NOMO-1 treated with DMSO at 0.1 percent for 48 hours (cell line): ENCODE measurements around the gene TMEM255B.
"Not testable (repeated sequence)": the region's sequence is repeated elsewhere in the genome, so short reads cannot be mapped to it uniquely, and the experiment has no call there.

Experiments
- DNase-seq: peaks from one replicate; lab custom pipeline; 2025; ENCODE audit not compliant: unreplicated experiment; lab: John Stamatoyannopoulos, UW

The TMEM255B gene

GRCh38 chr13:113785051-113786010 is 26.3 kb downstream of the TMEM255B start:
- no peak for DNase-seq

- DNase-seq = no peak
Measured at GRCh38 chr13:113786262-113786841, 27.3 kb downstream of the TMEM255B start.

GRCh38 chr13:113787694-113788093 is 28.7 kb downstream of the TMEM255B start:
- DNase-seq = no peak

- no peak for DNase-seq
Measured at GRCh38 chr13:113788413-113789135, 29.5 kb downstream of the TMEM255B start.

GRCh38 chr13:113789167-113789566 is 30.1 kb downstream of the TMEM255B start:
- DNase-seq = no peak

GRCh38 chr13:113789931-113790330 is 30.9 kb downstream of the TMEM255B start:
- not testable (repeated sequence) for DNase-seq

GRCh38 chr13:113791226-113791625 is 32.2 kb downstream of the TMEM255B start:
- DNase-seq = no peak

GRCh38 chr13:113791761-113792160 is 32.7 kb downstream of the TMEM255B start:
- no peak for DNase-seq

- DNase-seq = no peak
Measured at GRCh38 chr13:113792236-113792770, 33.3 kb downstream of the TMEM255B start.

- DNase-seq = no peak
Measured at GRCh38 chr13:113792886-113793717, 34.1 kb downstream of the TMEM255B start.

GRCh38 chr13:113793718-113794085 is 34.7 kb downstream of the TMEM255B start:
- DNase-seq = no peak

- no peak for DNase-seq
Measured at GRCh38 chr13:113794086-113794485, 35.1 kb downstream of the TMEM255B start.

GRCh38 chr13:113794764-113795173 is 35.7 kb downstream of the TMEM255B start:
- DNase-seq = no peak

- DNase-seq = not testable (repeated sequence)
Measured at GRCh38 chr13:113795362-113795761, 36.3 kb downstream of the TMEM255B start.

- DNase-seq = no peak
Measured at GRCh38 chr13:113796211-113796963, 37.4 kb downstream of the TMEM255B start.

- DNase-seq = no peak
Measured at GRCh38 chr13:113796964-113797676, 38.1 kb downstream of the TMEM255B start.

GRCh38 chr13:113798200-113798811 is 39.3 kb downstream of the TMEM255B start:
- DNase-seq = no peak

GRCh38 chr13:113800576-113800926 is 41.5 kb downstream of the TMEM255B start:
- no peak for DNase-seq
